Inflammatory macrophage treated with lipopolysaccharide for 4 hours (primary cell): ENCODE measurements around the gene WDR72.
"Not testable (repeated sequence)": the region's sequence is repeated elsewhere in the genome, so short reads cannot be mapped to it uniquely, and the experiment has no call there.

Source experiments
- DNase-seq: peaks from one replicate; pipeline ENCODE4 v3.0.0-alpha.2; 2020

The WDR72 gene

DNA sequence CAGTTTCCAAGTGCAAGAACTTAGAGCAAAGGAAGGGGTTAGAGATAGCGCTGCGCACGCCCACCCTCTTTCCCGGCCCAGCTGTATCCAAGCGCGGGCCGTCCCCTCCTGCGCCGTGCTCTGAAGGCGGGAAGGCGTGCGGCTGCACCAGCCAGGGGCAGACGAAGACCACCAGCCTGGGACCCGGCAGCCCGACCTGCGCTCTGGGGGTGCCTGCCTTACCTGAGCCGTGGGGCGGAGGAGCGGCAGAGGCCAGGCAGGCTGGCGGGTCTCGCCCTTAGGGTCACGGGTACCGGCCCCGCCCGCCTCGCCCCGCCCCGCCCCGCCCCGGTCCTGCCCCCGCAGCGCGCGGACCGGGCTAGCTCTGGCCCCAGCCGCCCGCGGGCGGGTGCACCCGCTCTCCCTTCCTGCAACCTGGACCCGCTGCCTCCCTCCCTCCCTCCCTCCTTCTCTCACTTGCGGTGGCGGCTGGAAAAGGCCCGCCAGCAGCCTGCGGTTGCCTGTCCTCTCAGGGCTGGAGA is at the start of gene WDR72:
TSS of gene WDR72 (minus strand) at position 253 of the 521 bp plus-strand sequence. CDS start 26,514 bp downstream, outside the sequence.
- DNase-seq = no peak

DNA sequence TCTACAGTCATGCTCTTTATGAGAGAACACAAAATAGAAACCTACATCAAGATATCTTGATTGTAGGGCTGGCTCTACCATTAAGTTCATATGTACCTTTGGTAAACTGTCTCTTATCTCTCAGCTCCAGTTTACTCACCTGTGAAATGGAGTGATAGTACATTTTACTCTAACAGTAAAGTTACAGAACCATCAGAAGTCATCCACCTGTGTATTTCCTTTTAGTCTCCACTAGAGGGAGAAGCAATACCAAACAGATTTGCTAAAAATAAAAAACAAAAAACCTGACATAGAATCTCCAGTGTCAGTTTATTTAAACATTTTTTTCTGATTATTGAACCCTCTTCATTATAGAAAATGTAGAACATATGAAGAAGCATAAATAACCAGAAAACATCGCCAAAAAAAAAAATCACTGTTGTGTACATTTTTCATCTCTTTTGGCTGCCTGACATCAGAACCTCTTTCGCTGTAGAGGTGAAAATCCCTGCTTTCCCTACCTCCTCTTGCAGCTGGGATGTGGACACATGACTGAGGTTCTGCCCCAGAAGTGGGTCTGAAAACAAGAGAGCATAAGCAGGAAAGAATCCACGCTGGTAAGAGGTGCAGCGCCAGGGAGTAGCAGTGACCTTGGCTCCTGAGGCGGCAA is 48.7 kb upstream of the WDR72 start:
- DNase-seq = no peak

DNA sequence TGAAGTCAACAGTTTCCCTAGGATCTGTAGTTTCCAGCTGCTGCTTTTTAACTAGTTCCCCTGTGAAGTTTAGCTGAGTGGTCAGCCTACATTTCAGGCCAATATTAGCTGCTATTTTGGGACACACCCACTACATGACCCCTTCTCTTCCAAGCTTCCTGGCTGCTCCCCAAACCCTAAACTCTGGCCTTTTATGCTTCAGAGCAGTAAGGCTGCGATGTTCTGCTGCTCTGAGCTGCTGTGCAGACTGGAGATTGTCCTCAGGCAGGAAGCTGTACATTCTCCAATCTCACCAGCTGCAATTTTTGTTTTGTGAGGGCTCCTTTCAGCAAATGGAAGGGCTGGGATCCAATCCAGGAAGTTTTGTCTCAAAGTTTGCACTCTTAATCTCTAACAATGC is 48.0 kb upstream of the WDR72 start:
- no peak for DNase-seq

DNA sequence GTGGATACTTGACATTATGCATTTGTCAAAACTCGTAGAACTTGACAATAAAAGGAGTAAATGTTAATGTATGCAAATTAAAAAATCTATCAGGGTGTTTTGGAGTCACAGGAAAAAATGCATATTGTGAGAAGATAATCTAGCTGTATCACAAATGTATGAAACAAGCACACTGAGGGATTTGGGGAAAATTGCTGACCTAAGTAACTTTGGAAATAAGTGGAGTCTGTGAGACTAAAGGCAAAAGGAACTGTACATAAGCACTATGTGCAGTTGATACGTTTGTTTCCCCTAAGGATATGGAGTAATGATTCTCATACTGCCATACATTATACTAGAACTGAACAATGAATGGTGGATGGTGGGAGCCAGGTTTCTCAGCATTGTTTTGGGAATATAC is 43.2 kb upstream of the WDR72 start:
- DNase-seq = no peak

DNA sequence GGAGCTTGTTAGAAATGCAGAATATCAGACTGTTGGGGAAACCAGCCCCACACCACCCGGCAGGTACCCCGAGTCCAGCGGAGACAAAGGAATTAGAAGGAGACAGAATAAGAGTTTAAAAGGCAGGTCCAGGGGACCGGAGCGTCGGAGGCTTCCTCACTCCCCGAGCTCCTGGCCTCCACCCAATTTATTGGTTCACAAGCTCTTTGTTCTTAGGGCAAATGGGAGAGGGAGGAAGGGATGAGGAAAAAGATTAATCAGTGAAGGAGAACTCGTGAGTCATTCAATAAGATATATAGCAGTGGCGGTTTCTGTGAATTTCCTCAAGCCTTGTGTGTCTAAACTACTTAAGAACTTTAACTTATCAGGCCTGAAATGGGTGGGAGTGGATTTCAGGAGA is 32.1 kb upstream of the WDR72 start:
- DNase-seq = no peak

DNA sequence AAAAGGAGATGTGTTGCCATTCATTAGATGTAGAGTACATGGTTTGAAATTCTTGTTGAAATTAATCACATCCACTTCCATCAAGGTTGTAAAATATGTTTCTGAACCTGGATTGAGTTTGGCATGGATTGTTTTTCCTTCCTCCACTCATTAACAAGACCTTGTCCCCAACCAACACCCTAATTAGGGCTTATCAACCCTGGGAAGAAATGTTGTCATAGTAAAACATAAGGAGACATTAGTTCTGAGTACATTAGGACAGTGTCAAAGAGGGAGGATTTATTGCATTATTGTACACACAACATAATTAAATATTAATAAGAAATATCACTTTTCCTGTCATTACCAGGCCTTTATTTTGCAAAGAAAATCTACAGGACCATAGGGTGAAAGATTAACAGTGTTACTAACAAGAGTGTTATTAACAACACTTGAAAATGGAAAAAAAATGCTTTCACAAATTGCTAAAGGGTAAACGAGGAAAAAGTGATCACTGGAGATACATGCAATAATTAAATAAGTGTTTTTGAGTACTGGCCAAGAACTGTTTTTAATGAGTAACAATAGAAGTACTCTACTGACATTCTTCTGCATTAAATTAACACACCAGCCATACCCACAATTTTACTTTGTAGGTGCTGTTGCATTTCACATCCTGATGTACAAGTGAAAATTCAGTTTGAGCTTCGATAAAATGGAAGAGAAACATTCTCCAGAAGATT is 30.4 kb upstream of the WDR72 start:
- DNase-seq = no peak

DNA sequence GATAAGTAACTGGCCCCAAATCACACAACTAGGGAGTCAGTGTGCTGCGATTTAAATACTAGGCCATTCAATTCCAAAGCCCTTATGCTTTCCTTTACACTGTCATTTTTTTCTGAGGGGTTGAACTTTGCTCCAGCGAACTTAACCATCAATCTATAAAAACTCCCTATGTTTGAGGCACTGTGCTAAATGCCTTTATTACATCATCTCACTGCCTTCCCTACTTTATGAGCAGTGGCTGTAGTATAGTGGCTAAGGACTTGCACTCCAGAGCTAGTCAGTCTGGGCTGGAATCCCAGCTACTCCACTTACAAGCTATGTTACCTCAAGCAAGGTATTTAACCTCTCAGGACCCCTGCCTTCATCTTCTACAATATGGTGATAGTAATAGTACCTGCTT is 26.9 kb upstream of the WDR72 start:
- DNase-seq = no peak

DNA sequence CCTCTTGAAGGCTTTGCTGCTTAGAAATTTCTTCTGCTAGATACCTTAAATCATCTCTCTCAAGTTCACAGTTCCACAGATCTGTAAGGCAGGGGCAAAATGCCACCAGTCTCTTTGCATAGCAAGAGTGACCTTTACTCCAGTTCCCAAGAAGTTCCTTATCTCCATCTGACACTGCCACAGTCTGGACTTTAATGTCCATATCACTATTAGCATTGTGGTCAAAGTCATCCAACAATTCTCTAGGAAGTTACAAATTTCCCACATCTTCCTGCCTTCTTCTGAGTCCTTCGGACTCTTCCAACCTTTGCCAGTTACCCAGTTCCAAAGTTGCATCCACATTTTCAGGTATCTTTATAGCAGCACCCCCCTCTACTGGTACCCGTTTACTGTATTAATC is 25.8 kb upstream of the WDR72 start:
- not testable (repeated sequence) for DNase-seq

DNA sequence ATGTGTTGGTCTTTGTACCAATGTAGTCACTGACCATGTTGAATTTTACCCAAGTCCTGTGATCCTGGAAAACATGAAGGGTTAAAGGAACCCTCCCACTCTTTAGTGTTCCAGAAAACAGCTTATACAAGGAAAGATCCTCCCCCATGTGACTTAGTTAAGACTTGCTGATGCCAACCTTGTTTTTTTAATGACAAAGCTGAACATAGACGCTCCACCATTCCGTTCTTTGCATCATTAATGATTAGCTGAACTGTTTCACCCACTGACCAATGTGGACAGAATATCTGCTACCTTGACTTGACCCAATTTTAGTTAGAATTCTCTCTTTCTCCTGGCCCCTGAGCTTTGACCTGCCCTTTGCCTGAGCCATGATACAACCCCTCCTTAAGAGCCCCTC is 3.5 kb upstream of the WDR72 start:
- DNase-seq = no peak

DNA sequence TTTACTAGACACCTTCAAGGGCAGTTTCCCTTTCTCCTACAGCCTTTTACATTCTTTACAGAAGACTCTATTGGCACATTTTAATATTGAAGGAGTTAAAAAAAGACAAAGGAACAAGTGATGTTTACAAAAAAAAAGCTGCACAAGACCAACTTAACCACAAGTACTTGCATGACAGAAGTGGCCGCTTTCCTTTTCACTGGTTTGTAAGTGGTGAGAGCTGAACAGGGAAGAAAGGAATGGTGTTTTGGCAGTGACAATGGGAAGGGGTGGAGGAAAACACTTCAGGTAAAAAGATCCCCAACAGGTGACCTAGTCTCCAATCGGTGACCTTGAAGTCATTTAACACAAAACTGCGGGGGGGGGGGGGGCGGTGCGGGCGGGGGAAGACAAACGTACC is 1.1 kb downstream of the WDR72 start:
- no peak for DNase-seq

DNA sequence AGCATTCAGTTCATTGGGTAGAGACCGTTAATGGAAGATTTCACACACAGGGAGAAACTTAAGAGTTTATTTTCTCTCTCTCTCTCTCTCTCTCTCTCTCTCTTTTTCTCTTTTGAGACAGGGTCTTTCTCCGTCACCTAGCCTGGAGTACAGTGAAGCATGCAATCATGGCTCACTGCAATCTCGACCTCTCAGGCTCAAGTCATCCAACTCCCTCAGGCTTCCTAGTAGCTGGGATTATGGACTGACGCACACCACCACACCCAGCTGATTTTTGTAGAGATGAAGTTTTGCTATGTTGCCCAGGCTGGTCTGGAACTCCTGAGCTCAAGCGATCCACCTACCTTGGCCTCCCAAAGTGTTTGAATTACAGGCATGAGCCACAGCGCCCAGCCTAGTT is 1.6 kb downstream of the WDR72 start:
- no peak for DNase-seq

DNA sequence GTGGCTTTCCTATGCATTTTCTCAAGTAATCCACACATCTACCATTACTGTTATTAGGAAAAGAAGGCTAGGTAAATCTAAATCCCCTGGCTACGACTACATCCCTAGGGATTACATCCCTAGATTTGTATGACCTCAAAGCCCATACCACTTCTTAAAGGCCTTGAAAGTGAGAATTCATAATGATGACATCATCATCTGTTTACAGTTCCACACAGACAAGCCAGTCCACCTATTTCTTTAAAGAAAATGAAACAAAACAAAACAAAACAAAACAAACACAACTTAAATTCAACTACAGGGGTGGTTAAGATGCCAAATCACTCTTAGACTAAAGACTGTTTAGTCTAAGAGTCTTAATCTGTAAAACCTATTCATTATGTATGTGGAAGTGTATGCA is 5.7 kb downstream of the WDR72 start:
- no peak for DNase-seq

DNA sequence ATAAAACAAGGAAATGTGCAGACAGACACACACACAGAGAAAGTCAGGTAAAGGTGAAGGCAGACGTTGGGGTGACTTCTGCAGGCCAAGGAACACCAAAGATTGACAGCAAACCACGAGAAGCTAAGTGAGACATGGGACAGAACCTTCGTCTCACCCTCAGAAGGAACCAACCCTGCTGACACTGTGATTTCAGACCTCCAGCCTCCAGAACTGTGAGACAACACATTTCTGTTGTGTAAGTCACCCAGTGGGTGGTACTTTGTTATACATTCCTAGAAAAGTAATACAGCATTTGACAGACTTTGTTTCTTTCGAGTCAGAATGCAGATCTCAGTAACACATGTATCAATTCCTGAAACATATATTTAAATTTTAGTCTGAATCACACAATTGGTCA is 7.1 kb downstream of the WDR72 start:
- DNase-seq = no peak

DNA sequence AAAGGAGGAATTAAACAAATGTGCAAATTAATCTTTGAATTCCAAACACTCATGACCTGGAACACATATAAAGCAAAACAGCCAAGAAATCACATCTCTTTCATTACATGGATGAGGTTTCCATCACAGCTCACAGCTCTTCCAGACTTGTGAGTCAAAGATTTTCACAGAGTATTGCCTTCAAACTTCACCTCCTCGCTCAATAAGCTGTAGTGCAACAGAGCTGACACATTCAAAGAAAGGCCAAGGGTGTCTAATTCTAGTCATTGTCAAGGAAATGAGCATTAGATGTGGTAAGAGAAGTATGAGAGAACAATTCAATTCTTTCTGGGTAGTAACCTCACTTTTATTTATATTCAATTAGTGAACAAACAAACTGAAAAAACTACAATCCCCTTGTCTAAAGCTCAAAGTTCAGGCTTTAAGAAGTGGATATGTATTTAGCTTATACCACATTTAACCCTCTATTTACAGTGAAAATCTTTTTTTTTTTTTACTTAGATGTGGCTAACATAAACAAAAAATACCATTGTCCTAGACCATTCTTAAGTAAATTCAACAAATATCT is 11.9 kb downstream of the WDR72 start:
- DNase-seq = no peak

DNA sequence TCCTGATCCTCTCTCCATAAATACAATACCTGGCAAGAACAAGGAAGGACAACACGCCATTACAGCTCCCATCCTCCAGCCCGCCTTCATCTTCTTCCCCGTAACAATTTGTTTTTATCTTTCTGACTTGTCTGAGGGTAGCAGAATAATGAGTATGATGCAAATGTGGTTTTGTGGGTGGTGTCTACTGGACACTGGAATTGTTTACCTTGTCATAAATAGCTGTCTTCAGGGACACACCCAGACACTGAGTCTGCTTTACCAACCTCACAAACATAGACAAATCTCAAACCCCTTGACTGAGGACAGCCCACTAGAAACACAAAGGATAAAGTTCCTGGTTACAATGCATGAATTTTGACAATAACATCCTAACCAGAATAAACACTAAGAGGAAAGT is 13.4 kb downstream of the WDR72 start:
- no peak for DNase-seq

DNA sequence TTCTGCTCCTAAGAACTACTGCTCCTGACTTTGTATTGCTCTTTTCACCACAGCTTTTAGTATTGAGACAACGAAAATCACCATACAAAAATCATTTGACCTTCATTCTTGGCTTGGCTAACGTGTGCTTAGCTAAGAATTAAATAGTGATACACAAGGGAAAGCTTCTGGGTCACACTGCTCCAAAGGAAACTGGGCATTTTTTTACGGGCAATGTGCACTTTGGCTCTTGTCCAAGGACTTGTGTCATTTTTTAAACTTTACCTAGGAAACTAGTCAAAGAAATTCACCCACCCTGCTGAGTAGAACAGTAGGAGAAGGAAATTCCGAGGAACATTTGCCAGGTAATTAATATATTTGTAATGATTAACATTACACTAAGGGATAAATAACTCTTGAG is 19.8 kb downstream of the WDR72 start:
- no peak for DNase-seq

DNA sequence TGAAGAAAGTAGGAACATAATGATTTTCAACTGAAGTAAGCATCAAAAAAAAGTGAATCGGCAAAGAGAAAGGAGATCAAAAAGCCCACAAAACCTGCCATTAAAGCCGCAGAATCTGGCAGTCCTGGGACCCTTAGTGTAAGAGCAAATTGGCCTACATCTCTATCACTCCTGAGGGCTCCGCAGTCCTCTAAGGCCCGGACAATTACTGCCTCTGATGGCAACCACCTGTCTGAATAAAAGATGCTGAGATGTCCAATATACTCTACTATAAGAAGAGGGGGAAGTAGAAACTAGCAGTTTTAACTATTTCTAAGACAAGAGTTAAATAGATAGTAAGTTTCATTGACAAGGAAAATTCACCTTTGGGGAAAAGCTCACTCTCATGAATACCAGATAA is 20.3 kb downstream of the WDR72 start:
- no peak for DNase-seq

DNA sequence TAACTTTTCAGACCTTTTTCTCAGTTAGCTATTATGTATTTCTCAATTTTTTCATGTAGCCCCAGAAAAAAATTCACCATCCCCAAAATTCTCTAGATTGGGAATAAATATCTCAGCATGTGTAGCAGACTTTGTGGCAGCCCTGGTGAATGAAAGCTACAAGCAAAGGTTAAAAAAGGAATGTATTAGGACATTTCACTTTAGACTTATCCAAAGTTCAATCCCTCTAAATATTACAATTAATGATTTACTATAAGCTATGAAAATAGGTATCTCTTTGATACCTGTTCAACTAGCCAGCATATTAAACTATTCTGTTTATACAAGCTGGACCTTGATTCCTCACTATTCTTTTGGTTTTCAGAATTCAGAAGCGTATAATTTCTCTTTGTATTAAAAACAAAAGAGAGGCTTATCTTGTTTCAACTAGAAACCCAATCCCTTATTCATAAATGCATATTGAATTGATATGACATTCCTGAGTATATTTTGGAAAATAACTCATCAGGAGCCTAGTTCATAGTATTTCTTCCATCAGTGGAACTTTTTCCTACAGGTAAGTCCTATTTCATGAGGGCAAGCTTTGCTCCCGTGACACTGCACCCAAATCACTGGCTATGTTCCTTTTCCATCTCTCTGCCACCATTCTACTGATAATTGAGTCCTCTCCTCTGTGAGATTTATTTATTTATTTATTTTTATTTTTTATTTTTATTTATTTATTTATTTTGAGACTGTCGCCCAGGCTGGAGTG is 38.0 kb downstream of the WDR72 start:
- DNase-seq = no peak

DNA sequence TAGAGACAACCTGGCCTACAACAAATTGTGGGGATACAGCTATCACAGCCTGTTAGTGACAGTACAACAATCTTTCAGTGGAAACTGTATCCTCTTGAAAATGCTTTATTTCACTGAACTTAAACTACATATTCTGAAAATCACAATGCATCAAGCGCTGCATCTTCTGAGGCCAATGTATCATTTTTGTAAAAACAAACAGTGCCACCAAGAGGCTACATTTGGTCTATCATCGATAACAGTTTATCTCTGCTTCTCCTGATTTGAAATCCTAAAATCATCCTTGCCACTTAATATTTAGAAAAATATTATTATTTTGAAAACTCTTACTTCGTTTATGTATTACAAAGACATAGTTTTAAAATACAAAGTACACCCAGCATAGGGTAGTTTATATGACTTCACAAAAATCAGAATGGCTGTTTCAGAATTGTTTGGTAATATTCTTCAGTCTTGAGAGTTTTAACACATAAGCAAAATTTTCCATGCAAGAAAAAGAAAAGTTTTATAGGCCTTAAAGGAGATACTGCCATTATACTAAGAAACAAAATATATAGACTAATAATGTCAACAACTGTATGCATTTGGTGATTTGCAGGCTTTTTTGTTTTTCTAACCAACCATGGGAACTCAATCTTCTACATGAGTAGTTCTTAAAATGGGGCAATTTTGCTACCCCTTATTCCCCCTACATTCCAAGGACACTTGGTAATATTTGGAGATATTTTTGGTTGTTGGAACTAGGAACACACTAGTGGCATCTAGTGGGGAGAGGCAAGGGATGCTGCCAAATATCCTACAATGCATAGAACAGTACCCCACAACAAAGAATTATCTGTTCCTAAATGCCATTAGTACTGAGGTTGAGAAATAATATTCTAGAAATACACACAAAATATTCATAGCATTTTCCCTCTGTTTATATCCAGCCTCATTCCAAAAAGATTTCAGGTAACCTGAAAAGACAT is 42.3 kb downstream of the WDR72 start:
- DNase-seq = no peak

DNA sequence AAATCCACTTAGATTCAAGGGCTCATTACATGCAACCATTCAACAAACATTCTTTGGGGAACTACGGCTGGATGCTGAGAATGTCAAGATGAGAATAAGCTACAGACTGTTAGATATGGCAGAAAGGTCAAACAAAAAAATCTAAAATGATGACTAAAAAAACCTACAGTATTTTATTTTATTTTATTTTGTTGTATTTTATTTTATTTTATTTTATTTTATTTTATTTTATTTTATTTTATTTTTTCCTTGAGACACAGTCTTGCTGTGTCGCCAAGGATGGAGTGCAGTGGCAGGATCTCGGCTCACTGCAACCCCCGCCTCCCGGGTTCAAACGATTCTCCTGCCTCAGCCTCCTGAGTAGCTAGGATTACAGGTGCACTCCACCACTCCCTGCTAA is 46.2 kb downstream of the WDR72 start:
- DNase-seq = no peak

DNA sequence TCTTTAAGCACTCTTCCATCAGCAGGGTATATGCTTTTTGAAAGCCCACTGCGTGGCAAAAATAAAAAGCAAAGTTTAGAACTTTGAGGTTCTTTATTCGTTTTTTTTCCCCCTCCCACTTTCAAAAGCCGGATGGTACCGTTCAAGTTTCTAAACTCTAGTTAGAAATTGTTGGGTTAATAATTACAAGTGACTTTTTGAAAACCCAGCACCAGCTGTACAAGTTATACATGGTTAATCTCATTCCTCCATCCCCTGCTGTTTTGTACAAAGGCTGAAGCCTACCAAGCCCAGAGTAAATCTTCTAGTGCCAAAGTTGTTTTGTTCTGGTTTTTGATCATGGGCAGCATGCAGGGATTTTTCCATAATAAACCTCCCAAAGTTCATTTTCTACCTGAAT is 48.6 kb downstream of the WDR72 start:
- no peak for DNase-seq

DNA sequence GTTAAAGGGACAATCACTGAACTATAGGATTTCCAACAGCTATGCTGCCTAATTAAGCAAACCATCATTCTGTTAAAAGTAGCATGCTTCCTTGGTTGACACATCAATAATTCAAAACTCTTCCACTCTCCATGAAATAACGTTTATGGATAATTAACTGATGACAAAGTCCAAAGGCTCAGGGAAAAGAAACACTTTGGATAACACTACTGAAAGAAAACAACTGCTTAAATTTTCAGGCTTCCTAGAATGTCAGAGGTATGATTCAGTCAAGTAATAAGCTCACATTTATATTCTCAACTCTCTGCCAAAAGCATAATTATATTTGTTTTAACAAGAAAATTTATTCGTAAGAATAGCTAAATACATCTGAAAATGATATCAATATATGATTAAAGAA is 49.6 kb downstream of the WDR72 start:
- no peak for DNase-seq
